Panc1 (cell line): ENCODE measurements around the gene GIMAP1. TPM values are rescaled to one million over a fixed set of nuclear protein-coding genes. Genes with fewer than 3 reads are reported as not detected.

Experiments
- ATAC-seq: fragments of 200-7000 bp; cut with Tn5 transposase; 2 replicates; pipeline ENCODE4 v1.9.1; 2020; ENCODE audit warnings: mild to moderate bottlenecking, moderate library complexity
- BruUV-seq: library from RNA; stranded (reverse); fragments of 400-500 nt; replicated peaks from 2 replicates; lab custom pipeline; 2021; lab: Mats Ljungman, UMichigan
- CTCF ChIA-PET: fragments of 300-600 bp; sonication (Branson Sonifier 250); formaldehyde crosslinking; loops from one replicate; lab custom pipeline; 2022; ENCODE audit warnings: antibody characterized with exemption; lab: Charles Lee
- POLR2A ChIA-PET: fragments of 300-600 bp; sonication (Branson Sonifier 250); formaldehyde crosslinking; loops from one replicate; lab custom pipeline; 2022; ENCODE audit warnings: antibody characterized with exemption; lab: Charles Lee
- DNase-seq: peaks from one replicate; pipeline ENCODE4 v3.0.0-alpha.2; 2010; ENCODE audit warnings: low read depth, low spot score
- H3K27ac ChIP-seq: 2 replicates; pipeline ENCODE4 v1.5.1; 2011; ENCODE audit warnings: mild to moderate bottlenecking, low read length, inconsistent platforms
- H3K27me3 ChIP-seq: fragments of 200-500 bp; sonication (Bioruptor generic); 2 replicates; pipeline ENCODE4 v1.6.0; 2014; ENCODE audit warnings: low read length, inconsistent platforms; ENCODE audit not compliant: control insufficient read depth, insufficient read depth
- H3K36me3 ChIP-seq: fragments of 200-500 bp; sonication (Bioruptor generic); 2 replicates; pipeline ENCODE4 v1.5.1; 2014; ENCODE audit warnings: inconsistent platforms, mild to moderate bottlenecking, low read length, moderate library complexity; ENCODE audit not compliant: control insufficient read depth, insufficient read depth
- H3K4me1 ChIP-seq: 2 replicates; pipeline ENCODE4 v1.5.1; 2011; ENCODE audit warnings: inconsistent platforms, mild to moderate bottlenecking, low read length, moderate library complexity; ENCODE audit not compliant: control insufficient read depth, insufficient read depth
- H3K4me3 ChIP-seq, 2 experiments: 2 replicates each; pipeline ENCODE4 v1.5.1; 2011 to 2012; ENCODE audit warnings: low read depth in 2 of 2, low read length in 2 of 2, mild to moderate bottlenecking in 2 of 2, inconsistent platforms in 1 of 2, moderate library complexity in 1 of 2
- H3K9me3 ChIP-seq: fragments of 200-500 bp; sonication (Bioruptor generic); 2 replicates; pipeline ENCODE4 v1.5.1; 2014; ENCODE audit warnings: low read depth, mild to moderate bottlenecking, inconsistent platforms, low read length, moderate library complexity; ENCODE audit not compliant: control insufficient read depth, insufficient read depth
- CTCF ChIP-seq: fragments of 450-650 bp; IDR thresholded peaks from 2 replicates; pipeline ENCODE4 v1.5.1; 2017; ENCODE audit warnings: mild to moderate bottlenecking
- POLR2AphosphoS5 ChIP-seq: IDR thresholded peaks from 2 replicates; pipeline ENCODE4 v1.6.1; 2012; ENCODE audit warnings: mild to moderate bottlenecking, low read depth, low read length, moderate library complexity
- REST ChIP-seq, 2 experiments: IDR thresholded peaks; 2 replicates each; pipeline ENCODE4 v1.6.1; 2011 to 2012; ENCODE audit warnings: low read depth in 2 of 2, control low read depth in 1 of 2, low read length in 1 of 2, mild to moderate bottlenecking in 1 of 2, moderate library complexity in 1 of 2; ENCODE audit not compliant: insufficient read depth in 1 of 2
- SIN3A ChIP-seq: IDR thresholded peaks from 2 replicates; pipeline ENCODE4 v1.6.1; 2012; ENCODE audit warnings: low read depth, mild to moderate bottlenecking, low read length, moderate library complexity, borderline replicate concordance; ENCODE audit not compliant: insufficient read depth
- TCF7L2 ChIP-seq: IDR thresholded peaks from 2 replicates; pipeline ENCODE4 v1.6.1; 2011; ENCODE audit warnings: mild to moderate bottlenecking, low read depth, low read length, inconsistent platforms
- in situ Hi-C: cut with HindIII; loops from 2 replicates; pipeline ENCODE4 v1.10.0; 2016; ENCODE audit warnings: low sequenced_read_pairs, low pct_unique_long_range_greater_than_20kb
- intact Hi-C: fragments of 100-400 bp; cut with micrococcal nuclease; formaldehyde crosslinking; loops from one replicate; pipeline ENCODE4 v1.10.0; 2022; ENCODE audit not compliant: unreplicated experiment
- total RNA-seq: library from RNA; stranded (reverse); gene quantifications from one replicate; pipeline ENCODE4 v1.2.1, GENCODE V29; 2021; ENCODE audit not compliant: unreplicated experiment

GIMAP1 gene
- total RNA-seq, 1 experiment from 2014 or later: 0.05 TPM

GRCh38 chr7:150756858-150757257 is 40.4 kb downstream of the GIMAP1 start:
- no peaks in the 10 kb centered on the region for H3K4me1 ChIP-seq
- ChIA-PET POLR2A (no interaction called here), CTCF (no interaction called here)
- intact Hi-C loops (loop anchor here (5.0 to 10.0 kb wide), 2 partner anchors 310 to 472 kb away; no protein-coding TSS in a partner anchor), in situ Hi-C loops (no loop called here)
- peaks cover 2% of the 10 kb centered on the region; the same call in 1 of the 2 replicates for H3K27me3 ChIP-seq
- no peak overlapping the region for H3K4me3 ChIP-seq
- H3K27ac ChIP-seq: no peak overlapping the region
- H3K36me3 ChIP-seq: no peaks in the 10 kb centered on the region
- no peaks in the 10 kb centered on the region for H3K9me3 ChIP-seq
- ATAC-seq: no peak
- no peak for DNase-seq
- no TSS peak for BruUV-seq
- TF ChIP-seq POLR2AphosphoS5: no peak
- TF ChIP-seq REST (IDR thresholded peaks at IDR 0.05; ENCODE audit: insufficient read depth in 1 of 2, low read depth in 2 of 2, low read length in 1 of 2): no peak
- no peak for TF ChIP-seq TCF7L2
- no peak for TF ChIP-seq SIN3A
- peak; percentile 43; the same call in 1 of the 2 replicates for TF ChIP-seq CTCF

DNA sequence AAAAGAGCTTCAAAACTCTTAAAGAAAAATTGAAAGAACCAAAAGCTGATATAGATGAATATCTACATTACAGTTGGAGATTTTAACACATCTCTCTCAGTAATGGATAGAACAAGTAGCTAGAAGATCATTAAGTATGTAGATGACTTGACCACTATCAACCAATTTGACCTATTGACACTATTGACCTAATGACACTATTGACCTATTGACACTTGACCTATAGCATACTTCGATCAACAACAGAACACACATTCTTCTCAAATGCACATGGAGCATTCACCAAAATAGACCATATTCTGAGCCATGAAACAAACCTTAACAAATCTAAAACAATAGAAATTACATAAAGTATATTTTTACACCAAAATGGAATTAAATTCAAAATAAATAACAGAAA is 43.1 kb downstream of the GIMAP1 start:
- no peak overlapping the region for H3K27ac ChIP-seq
- intact Hi-C loops (loop anchor here (5.0 to 10.0 kb wide), 2 partner anchors 312 to 475 kb away; no protein-coding TSS in a partner anchor), in situ Hi-C loops (no loop called here)
- ATAC-seq: no peak
- H3K27me3 ChIP-seq: peaks cover 2% of the 10 kb centered on the region; the same call in 1 of the 2 replicates
- H3K4me1 ChIP-seq: no peaks in the 10 kb centered on the region
- no peak for DNase-seq
- ChIA-PET CTCF (interaction anchor here (0.8 kb wide), 1 partner anchor 19 kb away, joined by 12 read pairs; no protein-coding TSS in a partner anchor), POLR2A (no interaction called here)
- TF ChIP-seq TCF7L2 (no peak), CTCF (no peak), POLR2AphosphoS5 (no peak), REST (IDR thresholded peaks at IDR 0.05; ENCODE audit: insufficient read depth in 1 of 2, low read depth in 2 of 2, low read length in 1 of 2) (no peak), SIN3A (no peak)
- BruUV-seq: no TSS peak
- no peaks in the 10 kb centered on the region for H3K36me3 ChIP-seq
- no peaks in the 10 kb centered on the region for H3K9me3 ChIP-seq
- no peak overlapping the region for H3K4me3 ChIP-seq
